HG03521 (cell line): ENCODE measurements around the gene POLR2L.

Experiments used
- ATAC-seq: cut with Tn5 transposase; IDR thresholded peaks from one replicate; pipeline ENCODE4 v1.9.1; 2021; ENCODE audit warnings: mild to moderate bottlenecking, moderate library complexity; ENCODE audit not compliant: unreplicated experiment

POLR2L gene

DNA sequence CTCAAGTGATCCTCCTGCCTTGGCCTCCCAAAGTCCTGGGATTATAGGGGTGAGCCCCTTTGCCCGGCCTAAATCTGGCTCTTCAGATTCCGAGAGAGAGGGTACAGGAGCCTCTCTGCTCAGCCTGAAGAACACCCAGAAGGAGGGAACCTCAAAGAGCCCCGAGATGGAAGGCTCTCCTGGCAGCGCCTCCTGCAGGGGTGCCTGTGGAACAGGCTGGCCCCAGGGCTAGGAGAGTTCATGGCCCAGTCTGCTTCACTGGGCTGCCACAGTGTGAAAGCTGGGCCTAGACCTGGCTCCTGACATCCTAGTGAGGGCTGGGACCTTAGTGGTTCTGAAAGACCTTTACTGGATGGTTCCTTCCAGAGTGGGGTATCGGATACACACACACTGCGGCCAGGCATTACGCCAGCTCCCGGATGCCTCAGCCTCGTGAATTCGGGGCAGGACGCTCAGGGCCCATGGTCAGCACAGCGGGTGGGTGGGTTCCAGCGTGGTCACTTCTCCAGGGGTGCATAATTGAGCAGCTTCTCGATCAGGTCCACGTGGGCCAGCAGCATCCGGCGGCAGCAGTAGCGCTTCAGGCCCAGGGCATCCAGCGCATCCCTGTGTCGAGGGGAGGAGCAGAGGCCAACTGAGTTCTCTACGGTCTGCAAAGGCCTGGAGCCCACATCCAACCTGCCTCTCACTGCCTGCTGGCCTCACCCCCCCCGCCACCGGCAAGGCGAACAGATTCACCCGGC is 2.3 kb downstream of the POLR2L start:
- no peak for ATAC-seq

GRCh38 chr11:839280-839623 is 3.1 kb downstream of the POLR2L start:
- no peak for ATAC-seq

- ATAC-seq: no peak
These were observed 3.7 kb downstream of the POLR2L start for GRCh38 chr11:838441-839279.

DNA sequence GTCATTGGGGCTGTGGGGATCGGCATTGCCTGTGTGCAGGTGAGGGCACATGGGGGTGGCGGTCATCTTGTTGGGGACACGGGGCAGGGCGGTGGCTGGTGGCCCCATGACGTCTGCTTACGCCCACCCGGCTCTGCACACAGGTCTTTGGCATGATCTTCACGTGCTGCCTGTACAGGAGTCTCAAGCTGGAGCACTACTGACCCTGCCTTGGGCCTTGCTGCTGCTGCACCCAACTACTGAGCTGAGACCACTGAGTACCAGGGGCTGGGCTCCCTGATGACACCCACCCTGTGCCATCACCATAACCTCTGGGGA is 4.4 kb downstream of the POLR2L start:
- no peak for ATAC-seq

DNA sequence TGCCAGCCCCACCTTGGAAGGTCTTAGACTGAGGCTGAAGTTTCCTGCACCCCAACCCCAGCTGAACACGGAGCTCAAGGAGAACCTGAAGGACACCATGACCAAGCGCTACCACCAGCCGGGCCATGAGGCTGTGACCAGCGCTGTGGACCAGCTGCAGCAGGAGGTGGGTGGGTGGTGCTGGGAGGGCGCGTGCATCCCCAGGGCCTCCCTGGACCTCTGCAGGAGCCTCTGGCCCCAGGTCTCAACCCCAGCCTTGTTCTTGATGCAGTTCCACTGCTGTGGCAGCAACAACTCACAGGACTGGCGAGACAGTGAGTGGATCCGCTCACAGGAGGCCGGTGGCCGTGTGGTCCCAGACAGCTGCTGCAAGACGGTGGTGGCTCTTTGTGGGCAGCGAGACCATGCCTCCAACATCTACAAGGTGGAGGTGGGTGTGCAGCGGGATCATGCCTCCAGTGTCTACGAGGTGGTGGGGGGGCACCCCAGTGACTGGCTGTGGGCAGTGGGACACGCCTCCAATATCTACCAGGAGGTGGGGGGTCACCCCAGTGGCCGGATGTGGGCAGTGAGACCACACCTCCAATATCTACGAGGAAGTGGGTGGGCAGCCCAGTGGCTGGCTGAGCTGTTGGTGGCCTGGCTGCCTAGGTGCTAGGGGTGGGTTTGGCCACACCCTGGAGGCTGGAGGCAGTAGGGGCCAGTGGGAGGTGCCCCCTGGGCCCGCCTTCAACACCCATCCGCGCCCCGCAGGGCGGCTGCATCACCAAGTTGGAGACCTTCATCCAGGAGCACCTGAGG is 4.9 kb downstream of the POLR2L start:
- no peak for ATAC-seq

DNA sequence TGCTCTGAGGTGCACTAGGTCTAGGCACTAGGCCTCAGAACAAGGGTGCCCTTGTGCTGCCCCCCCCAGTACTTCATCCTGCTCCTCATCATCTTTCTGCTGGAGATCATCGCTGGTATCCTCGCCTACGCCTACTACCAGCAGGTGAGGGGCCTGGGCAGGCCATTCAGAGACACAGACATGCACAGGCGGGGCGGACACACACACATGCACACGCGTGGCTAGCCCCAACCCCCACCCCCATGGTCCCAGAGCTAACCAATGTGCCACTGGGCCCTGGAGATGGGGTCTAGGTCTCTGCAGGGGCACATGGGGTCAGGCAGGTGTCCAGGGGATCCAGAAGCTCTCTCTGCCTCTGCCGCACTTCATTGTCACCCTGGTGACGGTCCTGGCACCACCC is 5.6 kb downstream of the POLR2L start:
- no peak for ATAC-seq

DNA sequence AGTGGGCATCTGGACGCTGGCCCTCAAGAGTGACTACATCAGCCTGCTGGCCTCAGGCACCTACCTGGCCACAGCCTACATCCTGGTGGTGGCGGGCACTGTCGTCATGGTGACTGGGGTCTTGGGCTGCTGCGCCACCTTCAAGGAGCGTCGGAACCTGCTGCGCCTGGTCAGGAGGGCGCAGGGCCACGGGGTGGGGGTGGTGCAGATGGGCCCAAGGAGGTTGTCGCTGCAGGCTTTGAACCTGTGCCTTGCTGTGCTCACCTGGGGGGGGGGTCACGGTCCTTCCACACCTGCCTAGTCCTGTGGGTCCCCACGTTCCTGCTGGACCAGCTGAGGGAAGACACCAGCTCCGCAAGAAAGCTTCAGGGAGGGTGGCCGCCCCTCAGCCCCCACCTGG is 6.1 kb downstream of the POLR2L start:
- ATAC-seq: no peak

DNA sequence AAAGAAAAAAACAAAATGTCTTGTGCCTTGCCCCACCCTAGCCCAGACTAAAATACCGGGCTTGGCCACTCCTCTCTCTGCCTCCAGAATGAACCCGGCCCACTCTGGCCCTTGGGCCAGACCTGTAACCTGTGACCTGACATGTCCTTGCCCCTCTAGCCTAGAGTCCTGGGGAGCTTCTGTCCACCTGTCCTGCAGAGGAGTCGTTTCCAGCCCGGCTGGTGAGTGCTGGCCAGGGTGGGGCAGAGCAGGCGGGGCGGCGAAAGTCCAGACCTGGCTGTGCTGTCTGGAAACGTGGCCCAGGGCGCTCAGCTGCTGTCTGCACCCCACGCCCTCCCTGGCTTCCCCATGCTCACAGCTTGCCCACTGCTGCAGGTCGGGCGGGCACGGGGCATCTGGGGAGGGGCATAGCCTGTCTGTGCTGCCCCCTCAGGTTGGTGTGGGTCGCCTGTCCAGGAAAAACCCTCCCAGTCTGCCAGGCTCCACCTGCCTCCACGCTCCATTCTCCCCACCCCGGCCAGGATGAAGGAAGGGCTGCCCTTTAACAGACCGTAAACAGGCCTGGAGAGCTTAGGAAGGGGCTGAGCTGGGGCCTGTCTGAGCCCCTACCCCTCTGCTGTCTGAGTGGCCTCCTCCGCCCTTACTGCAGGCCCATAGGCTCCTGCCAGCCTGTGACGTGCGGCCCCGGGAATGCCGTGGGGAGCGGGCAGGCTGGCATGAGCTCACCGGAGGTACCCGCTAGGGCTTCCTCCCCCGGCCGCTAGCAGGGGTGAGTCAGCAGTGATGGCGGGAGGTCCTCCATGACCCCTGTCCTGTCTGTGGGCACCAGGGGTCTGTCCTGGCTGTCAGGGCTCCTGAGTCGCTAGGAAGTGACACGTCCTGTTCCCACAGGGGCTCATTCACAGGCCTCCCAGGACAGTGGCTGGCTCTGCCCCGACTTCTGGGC is 7.7 kb downstream of the POLR2L start:
- no peak for ATAC-seq

DNA sequence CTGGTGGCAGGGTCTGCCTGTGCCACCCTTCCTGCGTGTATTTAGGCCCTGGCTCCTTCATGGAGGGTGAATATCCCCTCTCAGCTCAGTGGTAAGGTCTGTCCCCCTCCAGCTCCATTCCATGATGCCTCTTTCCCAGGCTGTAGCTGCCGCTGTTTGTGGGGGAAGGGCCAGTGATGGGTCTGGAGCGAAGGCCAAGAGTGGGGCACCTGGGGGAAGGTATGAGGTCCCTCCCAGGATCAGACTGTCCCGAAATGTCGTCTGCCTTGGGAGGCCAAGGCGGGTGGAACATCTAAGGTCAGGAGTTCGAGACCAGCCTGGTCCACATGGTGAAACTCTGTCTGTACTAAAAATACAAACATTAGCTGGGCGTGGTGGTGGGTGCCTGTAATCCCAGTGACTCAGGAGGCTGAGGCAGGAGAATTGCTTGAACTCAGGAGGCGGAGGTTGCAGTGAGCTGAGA is 8.4 kb downstream of the POLR2L start:
- no peak for ATAC-seq

GRCh38 chr11:833114-833791 is 9.1 kb downstream of the POLR2L start:
- no peak for ATAC-seq

GRCh38 chr11:832529-833113 is 9.7 kb downstream of the POLR2L start, which contains the start of gene CD151:
Gene CD151, plus strand, starts transcription at chr11:832952. Its CDS starts 3,118 bp downstream, at chr11:836070.
- ATAC-seq: no peak

GRCh38 chr11:831961-832528 is 10.3 kb downstream of the POLR2L start:
- no peak for ATAC-seq

DNA sequence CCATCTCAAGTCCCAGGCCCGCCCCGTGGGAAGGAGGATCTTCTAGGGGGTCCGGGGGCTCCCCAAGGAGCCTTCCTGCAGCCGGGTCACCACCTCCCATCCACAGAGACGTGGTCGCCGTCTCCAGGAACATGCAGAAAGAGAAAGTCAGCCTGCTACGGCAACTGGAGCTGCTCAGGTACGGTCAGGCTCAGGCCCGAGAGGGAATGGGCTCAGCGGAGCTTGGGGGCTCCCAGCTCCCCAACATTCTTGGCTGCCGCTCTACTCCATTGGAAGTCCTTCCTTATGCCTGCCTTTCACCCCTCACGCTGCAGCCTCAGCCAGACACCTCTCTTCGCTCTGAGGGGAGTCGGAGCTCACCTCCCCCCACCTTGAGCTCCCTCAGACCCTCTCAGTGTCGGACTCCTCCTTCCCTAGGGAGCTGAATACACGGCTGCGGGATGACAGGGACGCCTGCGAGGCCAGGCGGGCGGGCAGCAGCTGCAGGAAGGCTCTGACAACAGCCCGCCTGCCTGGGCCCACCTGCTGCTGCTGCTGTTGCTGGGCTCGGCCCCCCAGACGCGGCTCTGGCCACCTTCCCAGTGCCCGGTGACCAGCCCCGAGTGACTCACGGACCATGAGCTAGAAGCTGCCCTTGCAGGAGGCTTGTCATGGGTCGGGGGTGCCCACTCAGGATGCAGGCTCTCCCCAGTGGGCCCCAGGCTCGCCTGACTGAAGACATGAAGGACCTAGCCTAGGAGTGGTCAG is 11.0 kb downstream of the POLR2L start:
- ATAC-seq: no peak

GRCh38 chr11:830295-831117 is 11.8 kb downstream of the POLR2L start:
- ATAC-seq: peak; percentile 29

DNA sequence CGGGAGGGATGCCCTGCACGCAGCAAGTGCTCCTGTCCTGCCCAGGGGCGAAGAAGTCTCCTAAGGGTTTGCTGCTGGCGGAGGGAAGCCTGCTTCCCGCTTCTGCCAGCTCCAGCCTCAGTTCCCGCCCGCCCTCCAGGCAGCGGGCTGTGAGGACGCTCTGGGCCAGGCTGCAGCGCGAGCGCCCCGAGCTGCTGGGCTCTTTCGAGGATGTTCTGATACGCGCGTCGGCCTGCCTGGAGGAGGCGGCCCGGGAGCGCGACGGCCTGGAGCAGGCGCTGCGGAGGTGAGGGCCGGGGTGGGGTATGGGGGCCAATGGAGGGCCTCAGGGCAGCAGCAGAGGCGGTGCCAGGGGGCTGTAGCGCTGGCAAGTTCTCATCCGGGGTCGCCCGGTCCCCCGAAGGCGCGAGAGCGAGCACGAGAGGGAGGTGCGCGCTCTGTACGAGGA is 12.5 kb downstream of the POLR2L start:
- no peak for ATAC-seq

DNA sequence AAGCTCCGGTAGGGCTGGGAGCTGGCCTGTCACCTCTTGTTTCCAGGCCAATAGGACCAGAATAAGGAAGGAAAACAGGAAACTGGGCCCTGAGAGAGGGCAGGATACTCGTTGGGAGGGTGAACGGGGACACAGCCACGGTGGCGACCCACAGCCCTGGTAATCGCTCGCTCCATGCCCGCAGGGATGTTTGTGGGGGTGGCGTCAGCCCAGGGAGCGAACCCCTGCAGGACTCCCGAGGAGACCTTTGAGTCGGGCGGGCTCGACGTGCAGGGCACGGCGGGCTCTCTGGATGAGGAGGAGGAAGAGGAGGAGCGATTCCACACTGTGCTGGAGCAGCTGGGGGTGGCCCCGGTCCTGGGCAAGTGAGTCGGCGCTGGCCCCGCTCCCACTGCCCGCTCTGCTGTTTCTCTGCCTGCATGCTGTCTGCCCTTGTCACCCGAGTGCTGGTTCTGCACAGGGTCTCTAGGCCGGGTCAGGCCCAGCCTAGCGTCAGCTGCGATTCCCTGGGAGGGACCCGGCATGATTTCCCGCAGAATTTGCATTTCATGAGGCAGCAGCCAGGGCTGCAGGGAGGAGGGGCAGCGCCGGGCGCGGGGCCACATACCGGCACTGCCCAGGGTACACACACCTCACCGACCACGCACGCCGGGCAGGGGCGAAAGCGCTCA is 13.0 kb downstream of the POLR2L start:
- no peak for ATAC-seq
